ENCODE results near the gene TRMT2B.

The TRMT2B gene, protein sequence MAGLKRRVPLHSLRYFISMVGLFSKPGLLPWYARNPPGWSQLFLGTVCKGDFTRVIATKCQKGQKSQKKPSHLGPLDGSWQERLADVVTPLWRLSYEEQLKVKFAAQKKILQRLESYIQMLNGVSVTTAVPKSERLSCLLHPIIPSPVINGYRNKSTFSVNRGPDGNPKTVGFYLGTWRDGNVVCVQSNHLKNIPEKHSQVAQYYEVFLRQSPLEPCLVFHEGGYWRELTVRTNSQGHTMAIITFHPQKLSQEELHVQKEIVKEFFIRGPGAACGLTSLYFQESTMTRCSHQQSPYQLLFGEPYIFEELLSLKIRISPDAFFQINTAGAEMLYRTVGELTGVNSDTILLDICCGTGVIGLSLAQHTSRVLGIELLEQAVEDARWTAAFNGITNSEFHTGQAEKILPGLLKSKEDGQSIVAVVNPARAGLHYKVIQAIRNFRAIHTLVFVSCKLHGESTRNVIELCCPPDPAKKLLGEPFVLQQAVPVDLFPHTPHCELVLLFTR

DNA sequence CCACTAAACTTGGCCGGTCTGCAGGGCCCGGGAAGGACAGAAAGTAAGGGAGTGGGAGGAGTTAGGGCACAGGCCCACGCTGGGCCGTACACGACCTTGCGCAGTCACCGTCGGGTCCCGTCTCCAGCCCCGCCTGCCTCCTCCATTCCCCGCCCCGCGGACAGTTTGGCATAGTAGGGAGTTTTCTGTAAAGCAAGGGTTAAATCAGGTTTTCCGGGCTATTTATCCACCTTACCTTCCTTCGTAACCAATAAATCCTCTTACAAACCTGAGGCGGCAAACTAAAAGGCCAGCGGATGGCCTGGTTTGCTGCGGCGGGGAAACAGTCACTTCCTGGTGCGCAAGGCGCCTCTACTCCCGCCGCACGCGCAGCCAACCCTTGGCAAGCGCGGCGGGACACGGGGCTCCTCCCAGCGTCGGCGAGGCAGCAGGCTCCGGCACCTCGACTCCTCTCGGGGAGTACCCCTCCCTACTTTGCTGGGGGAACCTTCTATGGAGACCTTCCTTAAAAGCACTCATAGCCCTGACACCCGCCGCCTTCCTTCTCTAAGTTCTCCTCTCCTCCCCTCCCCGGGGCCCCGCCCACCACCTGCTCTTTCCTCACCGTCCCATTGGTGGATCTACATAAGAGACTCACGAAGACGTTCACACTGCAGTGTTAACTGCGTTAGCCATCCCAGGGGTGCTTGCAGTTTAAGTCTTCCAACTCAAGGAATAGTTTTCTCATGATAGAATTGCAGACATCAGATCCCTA, at the start of gene TRMT2B:
TRMT2B (minus strand) TSS at position 563 of the 754 bp plus-strand sequence. CDS start 9,822 bp downstream, outside the sequence.
- peak; percentile 30 for DNase-seq (ENCODE audit: low read depth, low spot score)
- peak within 1 kb of the TSS; percentile 85 for H3K4me3 ChIP-seq
- H3K9me3 ChIP-seq (ENCODE audit: low read depth, low read length): no peaks in the 10 kb centered on the region
- no peak for TF ChIP-seq EZH2 (IDR thresholded peaks at IDR 0.05)
- no peak for TF ChIP-seq FOXP2 (optimal IDR thresholded peaks at IDR 0.05; ENCODE audit: control extremely low read depth, extremely low read length, insufficient read depth)
- peak; percentile 31; the same call in 1 of the 2 replicates for TF ChIP-seq POLR2AphosphoS5 (IDR thresholded peaks at IDR 0.05; ENCODE audit: borderline replicate concordance, low read depth, low read length)
- peak within 1 kb of the TSS; percentile 73; the same call in 1 of the 2 replicates for H3K27ac ChIP-seq
- no peaks in the 10 kb centered on the region for H3K36me3 ChIP-seq (ENCODE audit: insufficient read depth, low read length)
- peak within 1 kb of the TSS; percentile 83 for H3K9ac ChIP-seq (ENCODE audit: insufficient read length)

DNA sequence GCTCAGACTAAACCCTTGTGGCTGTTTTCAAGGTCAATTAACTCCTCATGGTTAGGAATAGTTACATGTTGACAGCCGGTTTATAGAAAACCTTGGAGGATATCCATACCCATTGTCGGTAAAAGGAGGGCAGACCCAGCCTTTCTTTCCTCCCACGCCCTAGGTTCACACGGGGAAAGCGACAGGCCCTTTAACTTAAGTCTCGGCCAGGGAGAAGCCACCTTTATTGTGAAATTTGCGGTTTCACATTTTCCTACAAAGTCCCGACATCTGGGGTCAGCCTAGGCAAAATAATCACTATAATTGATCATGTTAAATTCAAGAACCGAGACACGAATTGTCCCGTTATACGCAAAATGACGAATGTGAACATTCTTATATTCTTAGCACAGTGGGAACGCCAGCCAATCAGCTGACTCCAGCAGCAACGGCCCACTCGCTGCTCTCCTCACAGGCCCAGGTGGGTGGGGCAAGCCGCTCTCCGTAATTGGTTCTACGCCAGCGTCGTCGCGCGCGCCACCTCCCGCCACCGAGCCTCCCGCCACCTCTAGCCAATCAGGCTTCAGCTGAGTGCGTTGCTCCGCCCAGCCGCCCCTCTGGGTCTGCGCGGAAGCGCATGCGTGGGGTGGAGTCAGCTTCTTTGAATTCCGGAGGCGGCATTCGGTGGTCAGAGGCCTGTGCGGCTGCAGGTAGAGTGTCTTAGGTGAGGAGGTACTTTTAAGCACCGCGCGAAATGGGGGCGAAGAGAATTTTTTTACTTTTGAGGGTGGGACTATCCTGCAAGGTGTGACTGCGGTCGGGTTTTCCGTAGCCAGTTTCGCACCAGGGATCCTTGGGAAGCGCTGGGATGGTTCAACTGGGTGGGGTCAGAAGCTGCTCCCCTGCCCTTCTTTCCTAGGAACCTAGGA, 45.9 kb upstream of the TRMT2B start, which contains the start of gene CENPI:
CENPI (plus strand) TSS at position 659 of the 908 bp plus-strand sequence. CDS start 2,867 bp downstream, outside the sequence.
- peak; percentile 62 for DNase-seq (ENCODE audit: low read depth, low spot score)
- no peaks in the 10 kb centered on the region for H3K9me3 ChIP-seq (ENCODE audit: low read depth, low read length)
- TF ChIP-seq POLR2AphosphoS5 (IDR thresholded peaks at IDR 0.05; ENCODE audit: borderline replicate concordance, low read depth, low read length) (peak; percentile 85), EZH2 (IDR thresholded peaks at IDR 0.05) (no peak)

DNA sequence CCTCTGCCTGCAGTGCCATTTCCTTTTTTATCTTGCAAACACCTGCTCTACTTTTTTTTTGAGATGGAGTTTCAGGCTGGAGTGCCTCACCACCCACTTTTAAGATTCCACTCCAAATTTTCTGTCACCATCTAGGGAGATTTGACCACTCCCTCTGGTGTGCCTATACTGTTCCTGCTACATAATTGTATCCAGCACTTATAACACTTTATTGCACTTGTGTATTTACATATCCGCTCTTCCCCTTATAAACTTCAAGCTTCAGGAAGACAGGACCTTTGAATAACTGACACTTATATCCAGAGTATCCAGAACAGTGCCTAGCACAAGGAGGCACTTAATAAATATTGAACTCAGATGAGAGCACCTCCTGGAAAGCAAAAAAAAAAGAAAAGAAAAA, 39.9 kb upstream of the TRMT2B start:
- no peak for DNase-seq (ENCODE audit: low read depth, low spot score)
- Histone ChIP-seq H3K9ac (ENCODE audit: insufficient read length) (no peak overlapping the region), H3K4me3 (no peak overlapping the region), H3K9me3 (ENCODE audit: low read depth, low read length) (no peaks in the 10 kb centered on the region), H3K36me3 (ENCODE audit: insufficient read depth, low read length) (no peaks in the 10 kb centered on the region), H3K27ac (no peak overlapping the region)
- no peak for TF ChIP-seq FOXP2 (optimal IDR thresholded peaks at IDR 0.05; ENCODE audit: control extremely low read depth, extremely low read length, insufficient read depth)
- TF ChIP-seq POLR2AphosphoS5 (IDR thresholded peaks at IDR 0.05; ENCODE audit: borderline replicate concordance, low read depth, low read length): no peak
- TF ChIP-seq EZH2 (IDR thresholded peaks at IDR 0.05): no peak

More for the DNA sequence above, 45.9 kb upstream of the TRMT2B start, which contains the start of gene CENPI:
- H3K4me3 ChIP-seq: peak within 1 kb of the TSS; percentile 81
- H3K9ac ChIP-seq (ENCODE audit: insufficient read length): peak within 1 kb of the TSS; percentile 83
- 0 out of 2 replicates have a peak within 1 kb of the TSS, but pooled peaks have one; percentile 42 for H3K27ac ChIP-seq
- H3K36me3 ChIP-seq (ENCODE audit: insufficient read depth, low read length): peaks cover 12% of the 10 kb centered on the region

DNA sequence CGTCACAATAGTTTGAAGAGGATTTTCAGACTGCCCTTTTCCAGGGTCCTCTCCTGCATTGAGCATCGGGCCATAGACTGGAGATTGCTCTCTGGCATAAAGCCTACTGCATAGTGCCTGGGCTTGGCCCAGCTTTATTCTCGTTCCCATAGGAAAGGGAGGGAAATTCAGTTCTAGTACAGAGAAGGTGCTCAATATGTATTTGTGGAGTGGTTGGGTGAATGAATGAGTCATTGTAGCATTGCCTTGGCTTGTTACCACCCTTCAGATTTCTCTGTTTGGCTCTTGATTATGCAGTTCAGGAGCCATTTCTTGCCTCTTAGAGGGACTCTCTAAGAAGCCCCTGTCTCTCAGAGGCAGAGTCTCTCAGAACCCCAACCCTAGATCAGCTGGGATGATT, 29.3 kb upstream of the TRMT2B start:
- TF ChIP-seq POLR2AphosphoS5 (IDR thresholded peaks at IDR 0.05; ENCODE audit: borderline replicate concordance, low read depth, low read length) (no peak), EZH2 (IDR thresholded peaks at IDR 0.05) (no peak)
- no peak overlapping the region for H3K9ac ChIP-seq (ENCODE audit: insufficient read length)
- H3K9me3 ChIP-seq (ENCODE audit: low read depth, low read length): no peaks in the 10 kb centered on the region
- no peak overlapping the region for H3K4me3 ChIP-seq
- no peak for DNase-seq (ENCODE audit: low read depth, low spot score)
- no peaks in the 10 kb centered on the region for H3K36me3 ChIP-seq (ENCODE audit: insufficient read depth, low read length)
- no peak overlapping the region for H3K27ac ChIP-seq

DNA sequence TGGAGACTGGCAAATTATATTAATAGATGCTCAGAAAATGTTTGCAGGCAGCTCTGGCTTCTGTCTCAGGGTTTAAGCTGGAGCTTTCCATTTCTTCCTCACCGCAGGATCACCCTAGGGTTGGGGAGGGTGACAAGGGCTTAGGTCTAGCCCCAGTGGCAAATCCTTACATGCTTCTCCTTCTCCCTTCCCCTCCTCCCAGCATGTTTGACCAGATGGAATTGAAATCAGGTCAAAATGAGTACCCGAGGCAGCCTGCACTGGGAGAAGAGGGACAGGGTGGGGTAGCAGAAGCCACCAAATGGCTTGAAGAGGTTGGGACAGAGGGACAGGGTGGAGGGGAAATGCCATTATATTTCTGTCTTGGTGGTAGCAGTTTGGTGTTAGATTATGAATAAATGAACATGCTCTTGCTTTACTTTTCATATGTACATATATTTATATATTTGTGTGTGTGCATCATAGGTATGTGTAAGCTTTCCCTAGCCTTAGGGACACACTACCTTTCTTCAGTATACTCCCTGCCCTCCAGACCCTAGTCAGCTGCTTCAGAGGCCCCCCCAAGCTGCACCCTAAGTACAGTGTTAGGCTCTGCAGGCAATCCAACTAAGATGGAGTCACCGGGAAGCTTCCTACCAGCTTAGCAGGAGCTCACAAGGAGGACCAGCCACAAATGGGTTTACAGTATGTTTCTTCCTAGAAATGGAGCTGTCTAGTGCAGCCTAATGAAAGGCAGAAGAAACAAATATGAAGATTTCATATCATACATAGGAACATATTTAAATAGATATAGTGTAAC, 28.6 kb upstream of the TRMT2B start:
- Histone ChIP-seq H3K9me3 (ENCODE audit: low read depth, low read length) (no peaks in the 10 kb centered on the region), H3K27ac (no peak overlapping the region), H3K4me3 (no peak overlapping the region), H3K36me3 (ENCODE audit: insufficient read depth, low read length) (no peaks in the 10 kb centered on the region), H3K9ac (ENCODE audit: insufficient read length) (no peak overlapping the region)
- no peak for TF ChIP-seq FOXP2 (optimal IDR thresholded peaks at IDR 0.05; ENCODE audit: control extremely low read depth, extremely low read length, insufficient read depth)
- no peak for TF ChIP-seq POLR2AphosphoS5 (IDR thresholded peaks at IDR 0.05; ENCODE audit: borderline replicate concordance, low read depth, low read length)
- no peak for TF ChIP-seq EZH2 (IDR thresholded peaks at IDR 0.05)
- DNase-seq (ENCODE audit: low read depth, low spot score): no peak

DNA sequence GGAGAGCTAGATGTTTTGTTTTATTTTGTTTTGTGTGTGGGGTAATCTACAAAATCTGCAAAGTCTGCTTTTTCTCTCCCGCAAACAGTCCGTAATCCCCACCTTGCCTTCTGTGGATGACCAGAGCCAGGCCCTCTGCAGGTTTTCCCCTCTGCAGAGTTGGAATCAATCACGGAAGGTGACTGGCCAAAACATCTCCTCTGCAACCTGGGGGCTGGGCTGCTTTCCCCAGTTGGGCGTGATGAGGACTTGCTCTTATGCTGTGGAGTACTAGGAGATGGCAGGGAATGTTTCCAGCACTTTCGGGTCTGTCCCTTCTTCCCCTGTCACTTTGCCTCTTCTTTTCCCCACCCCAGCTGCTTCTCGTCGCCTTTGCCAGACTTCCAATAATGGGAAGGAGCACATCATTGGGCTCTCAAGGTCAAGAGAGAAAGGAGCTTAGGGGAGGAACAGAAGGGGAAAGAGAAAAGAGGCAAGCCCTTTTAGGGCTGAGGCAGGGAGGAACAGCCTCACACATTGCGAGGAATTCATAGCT, 27.9 kb upstream of the TRMT2B start:
- Histone ChIP-seq H3K27ac (no peak overlapping the region), H3K4me3 (no peak overlapping the region), H3K9me3 (ENCODE audit: low read depth, low read length) (no peaks in the 10 kb centered on the region), H3K36me3 (ENCODE audit: insufficient read depth, low read length) (no peaks in the 10 kb centered on the region), H3K9ac (ENCODE audit: insufficient read length) (no peak overlapping the region)
- no peak for DNase-seq (ENCODE audit: low read depth, low spot score)
- TF ChIP-seq POLR2AphosphoS5 (IDR thresholded peaks at IDR 0.05; ENCODE audit: borderline replicate concordance, low read depth, low read length): no peak
- no peak for TF ChIP-seq FOXP2 (optimal IDR thresholded peaks at IDR 0.05; ENCODE audit: control extremely low read depth, extremely low read length, insufficient read depth)
- TF ChIP-seq EZH2 (IDR thresholded peaks at IDR 0.05): no peak

Measured in SK-N-MC (cell line).